Measurements from ENCODE around the gene GPR150. TPM values are rescaled to one million over a fixed set of nuclear protein-coding genes. Genes with fewer than 3 reads are reported as not detected.

Gene GPR150
- total and polyA plus RNA-seq, 2 of the 13 experiments (the other 11 are each of a cell fraction or from before 2014, with no cell fraction given): 0.03 TPM; not detected in 1

GRCh38 chr5:95633671-95634070 is 13.8 kb downstream of the GPR150 start:
- H3K36me3 ChIP-seq (replicated peaks in 1 of 2; ENCODE audit: control insufficient read depth in 1 of 2, insufficient read depth in 2 of 2, low read length in 2 of 2): no peaks in the 10 kb centered on the region
- H3K4me1 ChIP-seq (ENCODE audit: insufficient read depth, low read length): no peaks in the 10 kb centered on the region
- no peak overlapping the region for H3K4me2 ChIP-seq (ENCODE audit: low read depth, low read length)
- H4K20me1 ChIP-seq (ENCODE audit: insufficient read depth, low read length): no peaks in the 10 kb centered on the region
- H3K4me3 ChIP-seq (replicated peaks in 1 of 3; ENCODE audit: insufficient read depth in 1 of 3, low read depth in 2 of 3, low read length in 3 of 3): no peak overlapping the region
- no peaks in the 10 kb centered on the region for H3K79me2 ChIP-seq (ENCODE audit: insufficient read depth, low read length)
- in situ Hi-C loops (cut with HindIII; ENCODE audit: extremely low pct_ligation_motif_present, low pct_unique_long_range_greater_than_20kb) (loop anchor here (25.0 kb wide), 1 partner anchor 704 kb away; no protein-coding TSS in a partner anchor), intact Hi-C loops (cut with micrococcal nuclease; ENCODE audit: unreplicated experiment) (no loop called here)
- CTCF ChIA-PET (ENCODE audit: low intra/inter-chr PET ratio, low total read pairs): no interaction called here
- H3K27me3 ChIP-seq (ENCODE audit: control insufficient read depth in 1 of 2, insufficient read depth in 2 of 2, low read length in 2 of 2): peaks cover 0 to 14% of the 10 kb centered on the region in 2 experiments; a peak in 2 of 5 replicates
- DNase-seq (ENCODE audit: low spot score) (no peak), ATAC-seq (no peak), FAIRE-seq (no peak)
- H2AFZ ChIP-seq (ENCODE audit: low read length): no peak overlapping the region
- no peak overlapping the region for H3K9ac ChIP-seq (ENCODE audit: insufficient read depth, low read depth, low read length)
- no peak overlapping the region for H3K27ac ChIP-seq (ENCODE audit: extremely low read length, insufficient read depth, low read length)
- H3K9me3 ChIP-seq (ENCODE audit: low read length): no peaks in the 10 kb centered on the region
- WGBS (ENCODE audit: low lambda C conversion rate): 60% methylated on average over 3 of the region's 3 CpGs
- BruUV-seq (replicated peaks): no TSS peak
- POLR2A ChIA-PET: no interaction called here
- TF ChIP-seq PRDM15 (CRISPR knock-in tag; IDR thresholded peaks at IDR 0.05) (no peak), DDIT3 (CRISPR knock-in tag; IDR thresholded peaks at IDR 0.05) (no peak), KDM2A (CRISPR knock-in tag; IDR thresholded peaks at IDR 0.05; ENCODE audit: borderline replicate concordance, low read depth) (no peak), ZBTB34 (CRISPR knock-in tag; IDR thresholded peaks at IDR 0.05) (no peak), ZNF749 (CRISPR knock-in tag; IDR thresholded peaks at IDR 0.05; ENCODE audit: borderline replicate concordance) (no peak), ZNF24 (IDR thresholded peaks at IDR 0.05) (no peak), ATAD3A (CRISPR knock-in tag; IDR thresholded peaks at IDR 0.05) (no peak), ZNF12 (CRISPR knock-in tag; IDR thresholded peaks at IDR 0.05) (no peak), MAFK (conservative IDR thresholded peaks at IDR 0.05 in 1 of 2, IDR thresholded peaks at IDR 0.05 in 1 of 2; ENCODE audit: low read length in 2 of 2) (no peak), BRF2 (CRISPR knock-in tag; IDR thresholded peaks at IDR 0.05) (no peak), CBFB (CRISPR knock-in tag; IDR thresholded peaks at IDR 0.05) (no peak), USF2 (IDR thresholded peaks at IDR 0.05; ENCODE audit: low read depth, low read length) (no peak), USF2 (CRISPR knock-in tag; IDR thresholded peaks at IDR 0.05; ENCODE audit: borderline replicate concordance) (no peak), ZFP37 (CRISPR knock-in tag; IDR thresholded peaks at IDR 0.05; ENCODE audit: borderline replicate concordance) (no peak), ZSCAN22 (CRISPR knock-in tag; IDR thresholded peaks at IDR 0.05) (no peak), HOXD1 (CRISPR knock-in tag; IDR thresholded peaks at IDR 0.05) (no peak), FOXA1 (IDR thresholded peaks at IDR 0.05) (no peak), FOXA1 (CRISPR knock-in tag; IDR thresholded peaks at IDR 0.05) (no peak)
